ENCODE measurements around the gene NRF1.
"Not testable (repeated sequence)": the region's sequence is repeated elsewhere in the genome, so short reads cannot be mapped to it uniquely, and the experiment has no call there.

NRF1 gene

DNA sequence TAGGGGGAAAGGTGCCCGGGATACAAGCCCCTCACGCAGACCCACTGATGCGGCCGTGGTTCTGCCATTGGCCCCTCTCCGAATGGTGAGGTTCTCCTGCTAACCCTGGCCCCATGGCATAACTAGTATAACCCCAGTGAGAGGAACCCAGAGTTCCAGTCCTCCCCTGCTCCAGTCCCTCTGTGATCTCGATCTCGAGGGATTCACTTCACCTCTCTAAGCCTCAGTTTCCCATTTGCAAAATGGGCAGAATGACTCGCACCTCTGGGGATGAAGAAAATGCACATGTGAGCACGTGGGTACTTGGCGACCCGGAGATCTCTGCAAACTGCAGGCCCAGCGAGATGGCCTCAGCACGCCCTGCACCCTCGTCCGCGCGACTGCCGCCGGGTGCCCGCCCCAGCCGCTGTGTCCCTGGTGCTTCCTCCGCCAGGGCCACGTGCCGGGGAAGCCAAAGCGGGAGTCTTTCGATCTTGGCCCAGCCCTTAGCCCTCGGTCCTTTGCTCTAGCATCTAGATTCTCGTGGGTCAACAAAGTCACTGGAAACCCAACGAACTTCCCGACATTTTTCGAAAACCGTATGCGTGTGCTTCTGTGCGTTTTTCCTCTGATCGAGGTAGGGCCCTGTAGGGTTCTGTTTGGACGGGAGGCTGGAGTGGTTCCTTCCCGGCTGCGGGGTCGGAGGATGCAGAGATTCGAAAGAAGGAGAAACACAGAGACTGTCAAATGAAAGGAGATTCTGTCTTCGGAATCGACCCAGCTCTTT is 171.5 kb downstream of the NRF1 start:
- DNase-seq (ENCODE audit: low read depth): no peak

DNA sequence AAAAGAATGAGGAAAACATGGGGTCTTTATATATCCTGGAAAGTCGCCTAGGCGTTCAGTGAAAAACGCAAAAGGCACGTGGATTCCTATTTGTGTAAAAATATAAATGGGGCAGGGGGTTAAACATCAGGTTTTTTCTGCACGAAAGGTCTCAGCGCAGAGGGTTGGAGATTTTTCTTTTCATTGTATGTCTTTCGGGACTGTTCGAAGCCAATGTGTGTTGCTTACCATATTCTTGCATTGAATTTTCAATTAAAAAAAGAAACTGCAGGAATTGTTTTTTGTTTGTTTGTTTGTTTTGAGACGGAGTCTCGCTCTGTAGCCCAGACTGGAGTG is 172.0 kb downstream of the NRF1 start:
- no peak for DNase-seq (ENCODE audit: low read depth)

DNA sequence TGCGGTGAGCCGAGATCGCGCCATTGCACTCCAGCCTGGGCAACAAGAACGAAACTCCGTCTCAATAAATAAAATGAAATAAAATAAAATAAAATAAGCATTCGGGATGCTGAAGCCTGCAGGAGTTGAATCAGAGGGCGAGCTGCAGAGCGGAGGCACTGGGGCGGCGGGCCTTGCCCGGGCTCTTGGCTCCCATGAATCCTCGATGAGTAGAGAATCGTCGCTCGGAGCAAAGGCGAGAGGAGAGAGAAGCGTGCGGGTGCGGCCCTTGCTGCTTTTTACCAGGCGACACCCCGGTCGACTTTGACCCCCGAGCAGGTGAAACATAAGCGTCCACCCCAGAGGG is 172.9 kb downstream of the NRF1 start:
- no peak for DNase-seq (ENCODE audit: low read depth)

DNA sequence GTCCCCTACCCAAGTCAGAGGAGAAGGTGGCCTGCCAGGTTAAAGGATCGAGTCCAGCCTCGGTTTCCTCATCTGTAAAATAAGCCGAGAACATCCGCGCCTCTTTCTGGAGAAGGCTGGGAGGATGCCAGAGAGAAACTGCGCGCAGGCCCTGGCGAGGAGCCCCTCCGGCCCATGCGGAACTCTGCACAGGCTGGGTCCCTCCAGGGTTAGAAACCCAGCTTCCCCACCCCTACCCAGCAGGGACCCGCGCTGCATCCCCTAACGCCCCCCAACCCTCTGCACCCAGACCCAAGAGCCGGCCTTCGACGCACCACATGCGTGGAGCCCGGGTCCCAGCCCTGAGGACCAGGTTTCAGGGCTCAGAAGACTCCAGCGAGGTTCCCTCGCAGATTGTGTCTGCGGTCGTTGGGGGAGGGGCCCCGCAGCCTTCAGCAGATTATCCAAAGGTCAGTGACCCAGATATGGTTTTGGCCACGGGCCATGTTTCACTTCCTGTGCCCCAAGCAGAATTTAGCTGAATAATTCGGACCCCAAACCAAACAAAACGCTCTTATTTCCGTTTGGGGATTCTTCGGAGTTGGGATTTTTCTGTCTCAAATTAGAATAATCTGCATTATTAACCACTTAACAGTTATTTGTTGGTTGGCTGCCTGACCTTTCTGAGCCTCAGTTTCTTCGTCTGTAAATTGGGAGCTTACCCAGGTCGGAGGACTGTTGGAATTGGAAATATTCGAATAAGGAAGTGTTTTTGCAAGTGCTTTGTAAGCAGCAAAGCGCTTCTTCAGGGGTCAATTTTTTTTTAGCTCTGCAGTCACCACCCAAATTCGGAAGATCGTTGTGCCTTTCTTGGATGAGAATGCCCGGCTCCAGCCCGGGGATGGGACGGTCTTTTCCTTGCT is 173.5 kb downstream of the NRF1 start:
- DNase-seq (ENCODE audit: low read depth): no peak

DNA sequence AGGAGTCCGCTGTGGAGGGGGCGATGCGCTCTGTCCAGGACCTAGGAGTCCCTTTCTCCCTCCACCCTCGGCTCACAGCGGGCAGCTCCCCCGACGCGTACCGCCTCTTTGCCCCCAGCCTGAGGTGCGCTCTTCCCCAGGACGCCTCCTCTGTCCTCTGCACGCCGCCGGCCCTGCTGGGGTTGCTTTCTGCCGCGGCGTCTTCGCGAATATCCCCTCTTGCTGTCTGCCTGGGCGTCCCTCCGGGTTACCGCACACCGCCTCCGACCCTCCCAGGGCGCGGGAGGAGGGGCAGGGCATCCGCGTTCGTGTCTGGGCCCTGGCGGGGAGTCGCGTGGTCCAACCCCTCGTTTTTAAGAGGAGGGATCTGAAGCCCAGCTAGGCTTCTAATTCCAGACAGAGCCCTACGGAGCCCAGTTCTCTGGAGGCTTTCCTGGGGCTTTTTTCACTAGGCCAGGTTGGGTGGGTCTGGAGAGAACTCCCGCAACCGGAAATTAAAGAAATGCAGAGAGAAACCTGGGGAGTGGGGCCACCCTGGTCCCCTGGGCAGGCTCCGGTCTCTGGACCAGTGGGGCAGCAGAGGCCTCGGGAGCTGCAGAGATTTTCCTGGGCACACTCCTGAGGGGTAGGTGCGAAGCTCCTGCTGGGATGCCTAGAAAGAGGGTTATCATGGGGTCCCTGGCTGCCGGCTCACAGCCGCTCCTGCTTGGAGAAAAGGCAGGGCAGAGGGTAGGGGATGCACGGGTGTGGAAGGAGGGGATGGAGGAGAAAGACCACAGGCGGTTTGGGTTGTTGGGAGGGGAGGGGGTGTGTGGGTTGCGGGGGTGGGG is 174.4 kb downstream of the NRF1 start:
- no peak for DNase-seq (ENCODE audit: low read depth)

DNA sequence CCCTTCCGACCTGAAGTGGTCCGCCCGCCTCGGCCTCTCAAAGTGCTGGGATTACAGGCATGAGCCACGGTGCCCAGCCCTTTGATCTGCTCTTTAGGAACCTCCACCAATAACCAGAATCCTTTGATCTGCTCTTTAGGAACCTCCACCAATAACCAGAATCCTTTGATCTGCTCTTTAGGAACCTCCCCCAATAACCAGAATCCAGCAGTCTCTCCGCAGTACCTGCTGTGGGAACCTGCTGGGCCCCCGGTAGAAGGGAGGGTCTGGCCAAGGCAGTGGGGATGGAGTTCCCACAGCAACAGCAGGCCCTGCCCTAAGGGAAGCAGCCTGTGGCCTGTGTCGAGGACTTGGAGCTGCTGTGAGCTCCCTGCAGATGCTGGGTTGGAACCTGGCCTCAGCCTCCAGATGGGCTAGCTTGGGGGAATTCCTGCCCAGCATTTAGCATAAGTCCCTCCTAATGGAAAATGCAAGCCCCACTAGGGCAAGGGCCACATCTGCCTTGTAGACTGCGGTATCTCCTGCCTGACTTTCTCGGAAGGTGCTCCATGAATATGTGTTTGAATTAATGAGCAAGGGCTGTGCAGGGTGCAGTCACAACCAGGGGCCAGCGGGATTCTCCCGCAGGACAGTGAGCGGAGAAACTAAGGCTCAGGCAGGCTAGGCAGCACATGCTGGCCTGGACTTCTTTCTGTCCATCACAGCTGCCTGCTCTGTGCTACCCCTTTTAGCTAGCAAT is 175.5 kb downstream of the NRF1 start:
- no peak for DNase-seq (ENCODE audit: low read depth)

DNA sequence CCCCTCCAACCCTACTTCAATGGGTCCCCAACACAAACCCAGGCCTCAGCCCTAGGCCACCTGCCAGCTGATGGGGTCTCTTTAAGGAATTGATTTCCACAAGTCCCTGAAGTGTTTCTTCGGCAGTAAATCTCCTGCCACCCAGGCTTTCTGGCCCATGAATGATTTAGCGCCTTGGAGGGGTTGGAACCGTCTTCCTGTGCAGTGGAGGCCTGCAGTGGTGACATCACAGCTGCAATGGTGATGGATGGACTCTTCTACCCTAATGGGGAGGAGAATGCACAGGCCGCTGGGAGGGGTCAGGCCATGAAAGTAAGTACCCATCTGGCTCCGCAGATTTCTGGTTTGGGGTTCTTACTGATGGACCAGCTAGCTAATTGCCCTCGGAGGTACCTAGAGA is 177.5 kb downstream of the NRF1 start:
- DNase-seq (ENCODE audit: low read depth): no peak

DNA sequence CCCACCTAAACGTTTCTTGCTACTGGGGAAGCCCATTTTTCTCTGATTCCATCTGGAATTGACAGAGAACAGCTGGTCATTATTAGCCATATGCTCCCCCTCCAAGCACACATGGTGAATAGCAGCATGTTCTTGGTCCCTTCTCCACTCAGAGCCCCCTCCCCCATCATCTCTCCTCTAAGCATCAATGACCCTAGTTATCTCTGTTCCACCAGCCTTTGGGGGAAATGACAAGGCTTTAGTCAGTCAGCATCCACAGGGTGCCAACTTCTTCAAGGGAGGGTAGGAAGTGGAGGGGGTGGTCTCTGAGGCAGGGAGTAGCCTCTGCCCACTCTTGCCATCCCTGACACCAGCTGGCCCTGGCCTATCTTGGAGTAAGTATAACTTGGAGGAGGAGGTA is 178.1 kb downstream of the NRF1 start:
- no peak for DNase-seq (ENCODE audit: low read depth)

DNA sequence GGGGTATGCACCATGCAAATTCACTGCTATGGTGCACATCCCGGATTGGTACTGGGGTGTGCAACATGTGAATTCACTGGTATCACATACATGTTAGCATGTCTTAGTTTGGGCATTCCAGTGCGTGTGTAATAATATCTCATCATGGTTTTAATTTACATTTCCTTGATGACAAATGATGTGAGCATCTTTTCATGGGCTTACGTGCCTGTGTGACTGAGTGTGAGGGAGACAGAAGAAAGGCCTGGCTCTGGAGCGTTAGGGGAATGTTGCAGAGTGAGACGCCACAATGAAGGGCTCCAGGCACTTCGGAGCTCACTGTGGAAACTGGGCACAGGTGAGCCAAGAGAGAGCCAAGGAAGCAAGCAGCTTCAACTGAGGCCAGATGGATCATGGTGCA is 178.6 kb downstream of the NRF1 start:
- no peak for DNase-seq (ENCODE audit: low read depth)

DNA sequence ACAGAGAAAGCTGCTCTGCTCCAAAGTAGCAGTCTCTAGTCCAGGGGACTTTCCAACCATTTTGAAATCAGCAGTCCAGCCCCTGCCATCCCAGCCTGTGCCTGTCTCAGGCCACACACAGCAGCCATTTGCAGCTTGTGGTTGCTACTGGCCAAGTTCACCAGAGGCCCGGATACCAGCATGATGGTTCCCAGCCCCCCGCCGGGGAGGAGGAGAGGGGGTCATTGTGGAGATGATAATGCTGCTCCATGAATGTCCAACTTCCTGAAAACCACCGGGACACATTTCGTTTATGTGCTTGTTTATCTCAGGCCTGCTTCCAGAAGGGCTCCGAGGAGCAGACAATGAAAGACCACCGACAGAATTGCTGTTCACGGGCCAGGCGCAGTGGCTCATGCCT is 181.2 kb downstream of the NRF1 start:
- DNase-seq (ENCODE audit: low read depth): no peak

DNA sequence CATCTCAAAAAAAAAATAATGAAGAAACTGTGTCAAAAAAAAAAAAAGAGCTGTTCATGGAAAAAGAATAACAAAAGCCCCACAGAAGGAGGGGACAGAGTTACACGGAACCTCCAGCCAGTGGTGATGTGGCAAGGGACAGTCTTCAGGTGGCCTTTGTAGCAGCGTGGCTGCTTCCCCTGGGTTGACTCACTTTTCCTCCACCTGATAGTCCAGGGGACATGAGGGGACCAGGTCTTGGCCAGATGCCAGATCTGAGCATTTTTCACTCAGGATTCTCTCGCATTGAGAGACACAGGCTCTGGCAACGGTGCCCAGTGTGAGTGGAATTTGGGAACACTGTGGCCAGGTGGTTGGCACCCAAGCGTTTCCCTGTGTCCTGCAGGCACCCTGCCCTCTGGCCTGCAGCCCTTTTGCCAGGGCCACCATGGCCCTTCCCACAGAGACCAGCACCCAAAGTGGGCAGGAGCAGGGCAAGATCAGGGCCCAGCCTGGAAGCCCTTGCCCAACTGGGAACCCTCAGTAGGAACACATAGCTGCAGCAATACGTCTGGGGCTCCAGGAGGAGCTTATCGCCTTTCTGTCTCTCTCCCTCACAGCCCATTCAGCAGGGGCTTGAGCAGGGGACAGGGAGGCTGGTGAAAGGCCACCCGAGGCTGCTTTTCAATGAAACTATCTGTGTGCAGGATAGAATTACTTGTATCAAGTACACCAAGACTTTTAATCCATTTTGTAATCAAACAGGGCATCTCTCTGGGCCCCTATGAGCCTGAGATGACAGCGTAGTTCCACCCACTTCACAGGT is 182.2 kb downstream of the NRF1 start:
- DNase-seq (ENCODE audit: low read depth): no peak

DNA sequence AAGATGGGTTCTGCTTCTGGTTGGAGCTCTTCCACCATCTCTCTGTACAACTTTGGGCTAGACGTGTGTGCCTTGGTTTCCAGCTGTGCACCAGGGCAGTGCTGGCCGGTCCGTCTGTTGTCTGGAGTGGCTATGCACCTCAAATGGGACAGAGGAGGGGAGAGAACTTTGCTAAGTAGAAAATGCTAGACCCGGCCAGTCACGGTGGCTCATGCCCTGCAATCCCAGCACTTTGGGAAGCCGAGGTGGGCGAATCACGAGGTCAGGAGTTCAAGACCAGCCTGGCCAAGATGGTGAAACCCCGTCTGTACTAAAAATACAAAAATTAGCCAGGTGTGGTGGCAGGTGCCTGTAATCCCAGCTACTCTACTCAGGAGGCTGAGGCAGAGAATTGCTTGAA is 182.9 kb downstream of the NRF1 start:
- DNase-seq (ENCODE audit: low read depth): not testable (repeated sequence)

DNA sequence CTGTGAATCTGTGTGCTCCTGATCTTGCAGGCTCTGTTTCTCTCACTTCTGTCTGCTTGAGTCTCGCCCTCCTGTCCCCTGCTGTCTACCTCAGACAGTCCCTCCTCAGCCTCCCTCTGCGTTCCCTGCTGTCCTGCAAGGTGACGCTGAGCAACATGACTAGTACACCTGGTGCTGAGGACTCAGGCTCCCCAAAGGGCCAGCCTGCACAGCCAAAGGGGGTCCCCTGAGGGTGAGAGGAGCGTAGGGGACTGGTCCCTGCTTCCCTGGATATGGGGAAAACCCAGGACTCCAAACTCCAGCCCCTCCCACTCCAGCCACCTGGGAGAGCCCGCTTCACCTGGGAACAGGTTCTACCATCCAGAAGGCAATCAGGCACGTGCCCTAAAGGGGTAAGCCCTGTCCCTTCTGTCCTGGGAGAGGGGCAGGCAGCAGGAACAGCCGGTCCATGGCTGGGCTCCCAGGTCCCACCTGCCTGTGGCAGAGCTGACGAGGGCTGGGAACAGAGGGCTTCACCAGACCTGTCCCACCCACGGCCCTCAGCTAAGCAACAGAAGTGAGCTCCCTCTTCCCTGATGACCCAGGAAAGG is 184.8 kb downstream of the NRF1 start:
- DNase-seq (ENCODE audit: low read depth): no peak

DNA sequence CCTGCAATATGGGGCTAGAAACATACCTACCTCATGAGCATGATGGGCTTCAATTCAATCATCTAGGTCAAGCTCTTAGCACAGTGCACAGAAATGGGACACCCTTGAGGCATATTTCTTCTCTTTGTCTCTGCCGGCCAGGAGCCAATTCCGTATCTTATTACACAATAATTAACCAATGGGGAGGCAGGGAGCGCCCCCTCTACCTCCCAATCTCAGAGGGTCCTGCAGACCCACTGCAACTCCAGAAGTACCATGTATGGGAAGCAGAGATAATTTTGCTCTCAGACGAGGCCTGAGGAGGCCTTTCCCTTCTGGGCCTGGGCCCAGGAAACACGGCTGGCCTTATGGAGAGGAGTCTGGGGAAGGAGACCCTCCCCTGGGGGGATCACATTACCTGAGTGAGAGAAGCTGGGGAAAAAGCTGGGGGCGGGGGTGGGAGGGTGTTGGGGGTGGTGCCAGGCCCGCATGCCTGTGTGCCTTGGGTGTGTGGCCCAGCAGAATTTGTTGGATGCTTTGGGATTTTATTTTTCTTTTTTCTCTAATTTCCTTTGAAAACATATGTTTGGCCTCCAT is 185.8 kb downstream of the NRF1 start:
- DNase-seq (ENCODE audit: low read depth): no peak

DNA sequence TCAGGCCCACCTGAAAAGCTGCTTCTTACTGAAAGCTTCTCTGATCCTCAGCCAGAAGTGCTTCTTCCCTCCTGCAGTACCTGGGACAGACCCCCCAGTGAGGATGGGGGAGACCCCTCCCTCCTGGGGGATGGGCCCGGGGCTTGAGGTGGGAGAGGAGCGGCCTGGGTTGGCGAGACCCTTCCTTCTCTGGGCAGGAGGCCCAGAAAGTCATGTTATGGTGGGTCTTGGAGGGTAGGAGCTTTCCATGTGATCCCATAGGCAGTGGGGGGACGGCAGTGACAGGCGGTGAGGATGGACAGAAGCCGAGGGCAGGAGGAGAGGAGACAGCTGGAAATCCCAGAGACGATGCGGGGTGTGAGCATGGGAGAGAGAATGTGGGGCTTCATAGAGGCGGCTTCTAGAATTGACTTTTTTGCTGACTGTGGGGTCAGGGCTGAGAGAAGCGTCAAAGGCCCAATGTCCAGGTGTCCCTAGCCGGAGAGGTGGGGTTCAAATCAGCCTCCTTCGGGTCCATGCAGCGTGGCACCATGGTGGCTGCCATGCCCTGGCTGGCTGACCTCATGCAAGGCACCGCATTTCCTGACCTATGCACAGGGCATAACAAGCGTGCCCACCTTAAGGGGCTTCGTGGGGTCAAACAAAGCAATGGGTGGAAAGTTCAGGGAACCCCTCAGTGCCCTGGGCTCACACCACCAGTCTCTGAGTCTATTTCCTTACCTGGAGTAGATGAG is 187.3 kb downstream of the NRF1 start:
- DNase-seq (ENCODE audit: low read depth): no peak

DNA sequence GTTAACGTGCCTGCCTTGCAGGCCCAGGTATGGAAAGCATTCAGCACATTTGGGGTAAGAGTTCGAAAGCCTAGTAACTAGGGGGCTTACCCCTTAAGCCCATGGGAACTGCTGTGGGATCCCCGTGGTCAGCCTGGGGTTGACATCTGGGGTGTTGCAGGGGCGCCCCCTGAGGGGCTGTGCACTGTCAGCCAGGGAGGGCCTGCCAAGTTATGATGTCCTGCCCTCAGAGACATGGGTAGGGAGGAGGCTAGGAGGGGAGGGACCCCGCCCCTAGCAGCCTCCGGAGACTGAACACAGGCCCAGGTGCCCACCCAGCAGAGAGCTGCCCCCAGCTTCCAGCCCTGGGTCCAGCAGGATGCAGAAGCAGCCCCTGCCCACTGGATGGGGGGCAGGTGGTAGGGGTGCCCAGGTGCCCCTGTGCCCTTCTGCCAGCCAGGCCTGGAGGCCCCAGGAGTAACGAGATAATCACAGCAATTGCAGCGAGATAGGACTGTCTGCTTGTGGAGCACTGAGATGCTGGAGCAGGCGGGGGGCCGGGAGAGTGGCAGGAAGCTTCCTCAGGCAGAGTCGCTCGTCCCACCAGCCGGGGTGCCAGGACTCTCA is 187.9 kb downstream of the NRF1 start:
- no peak for DNase-seq (ENCODE audit: low read depth)

DNA sequence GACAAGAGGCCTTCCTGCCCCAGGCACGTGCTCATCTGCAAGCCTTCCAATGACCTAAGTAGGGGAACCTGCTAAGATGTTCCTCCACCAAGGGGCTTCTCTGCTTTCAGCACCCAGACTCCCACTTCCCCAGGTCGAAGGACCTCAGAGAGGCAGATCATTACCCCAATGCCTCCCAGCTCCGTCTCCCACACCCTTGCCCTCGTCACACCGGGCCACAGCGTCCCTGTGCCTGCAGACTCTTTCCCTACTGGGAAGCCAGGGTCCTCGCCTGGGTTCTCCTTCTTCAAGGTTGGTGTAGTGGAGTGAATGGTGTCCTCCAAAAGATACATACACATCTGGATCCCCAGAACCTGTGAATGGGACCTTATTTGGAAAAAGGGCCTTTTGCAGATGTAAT is 189.4 kb downstream of the NRF1 start:
- DNase-seq (ENCODE audit: low read depth): no peak

DNA sequence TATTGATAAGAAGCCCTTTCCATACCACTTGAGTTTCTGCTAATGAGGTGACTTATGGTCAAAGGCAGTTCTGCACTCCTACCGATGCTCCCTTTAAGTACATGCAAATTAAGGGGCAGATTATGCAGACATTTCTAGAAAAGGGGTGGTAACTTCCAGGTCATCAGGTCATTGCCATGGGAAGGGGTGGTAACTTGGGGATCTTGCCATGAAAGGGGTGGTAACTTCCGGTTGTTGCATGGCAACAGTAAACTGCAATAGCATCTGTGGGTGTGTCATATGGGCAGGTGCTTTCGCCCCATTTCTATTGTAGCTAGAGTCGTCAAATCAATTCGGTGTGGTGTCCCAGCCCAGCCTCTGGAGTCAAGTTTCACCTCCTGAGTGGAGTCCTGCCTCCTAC is 190.4 kb downstream of the NRF1 start:
- DNase-seq (ENCODE audit: low read depth): no peak

DNA sequence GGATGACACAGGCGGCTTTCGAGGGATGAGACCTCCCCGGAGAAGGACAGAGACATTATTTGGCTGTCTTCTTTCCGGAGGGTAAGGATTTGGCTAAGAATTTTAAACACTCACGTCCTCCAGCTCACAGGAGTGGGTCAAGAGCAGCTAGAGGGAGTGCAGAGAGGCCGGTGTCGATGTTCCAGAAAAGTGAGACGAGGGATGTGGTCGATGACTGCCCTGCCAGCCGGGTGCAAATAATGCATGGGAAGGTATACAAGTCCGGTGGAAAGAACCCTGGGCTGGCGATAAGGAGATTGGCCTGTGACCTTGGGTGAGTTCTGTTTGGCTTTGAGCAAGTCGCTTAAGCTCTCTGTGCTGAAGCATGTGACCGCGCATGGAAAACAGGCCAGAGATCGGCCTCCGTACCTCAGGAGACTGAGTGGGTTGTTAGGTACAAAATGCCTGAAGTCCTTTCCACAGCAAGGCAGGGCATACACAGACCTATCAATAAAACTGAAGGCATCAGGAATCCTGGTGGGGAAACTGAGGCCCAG is 192.1 kb downstream of the NRF1 start:
- no peak for DNase-seq (ENCODE audit: low read depth)
